DND-41 (cell line): Measurements from ENCODE around the gene PEPD.

Experiments used
- ATAC-seq: fragments of 200-7000 bp; cut with Tn5 transposase; 3 replicates; pipeline ENCODE4 v1.9.1; 2021; ENCODE audit warnings: low read depth; ENCODE audit not compliant: insufficient read depth
- DNase-seq: peaks from one replicate; pipeline ENCODE4 v3.0.0-alpha.2; 2020
- H2AFZ ChIP-seq: 2 replicates; pipeline ENCODE4 v1.6.0; 2012; ENCODE audit warnings: low read depth, low read length
- H3K27ac ChIP-seq: 2 replicates; pipeline ENCODE4 v1.5.1; 2012; ENCODE audit warnings: low read length, inconsistent platforms
- H3K27me3 ChIP-seq: fragments of 200-600 bp; sonication (generic); 2 replicates; pipeline ENCODE4 v1.6.0; 2012; ENCODE audit warnings: low read length, mild to moderate bottlenecking, inconsistent platforms; ENCODE audit not compliant: insufficient read depth, poor library complexity
- H3K36me3 ChIP-seq: 2 replicates; pipeline ENCODE4 v1.5.1; 2012; ENCODE audit warnings: low read length, inconsistent platforms; ENCODE audit not compliant: insufficient read depth
- H3K4me1 ChIP-seq: 2 replicates; pipeline ENCODE4 v1.5.1; 2012; ENCODE audit warnings: mild to moderate bottlenecking, low read length; ENCODE audit not compliant: insufficient read depth
- H3K4me2 ChIP-seq: 2 replicates; pipeline ENCODE4 v1.6.0; 2012; ENCODE audit warnings: mild to moderate bottlenecking, moderate library complexity, low read length, inconsistent platforms; ENCODE audit not compliant: insufficient read depth
- H3K4me3 ChIP-seq, 2 experiments: fragments of 200-600 bp in 1 of 2; shearing (Covaris generic) in 1 of 2; 2 replicates each; pipeline ENCODE4 v1.5.1; 2012 to 2016; ENCODE audit warnings: inconsistent platforms in 2 of 2, low read length in 2 of 2, mild to moderate bottlenecking in 2 of 2, low read depth in 1 of 2, moderate library complexity in 1 of 2
- H3K79me2 ChIP-seq: 2 replicates; pipeline ENCODE4 v1.6.0; 2012; ENCODE audit warnings: low read length, inconsistent platforms; ENCODE audit not compliant: insufficient read depth
- H3K9ac ChIP-seq: 2 replicates; pipeline ENCODE4 v1.6.0; 2012; ENCODE audit warnings: low read depth, mild to moderate bottlenecking, inconsistent platforms, low read length, moderate library complexity
- H3K9me3 ChIP-seq: 2 replicates; pipeline ENCODE4 v1.5.1; 2012; ENCODE audit warnings: low read length, moderate library complexity, mild to moderate bottlenecking, inconsistent platforms; ENCODE audit not compliant: insufficient read depth, severe bottlenecking
- H4K20me1 ChIP-seq: 2 replicates; pipeline ENCODE4 v1.6.0; 2012; ENCODE audit warnings: low read length; ENCODE audit not compliant: insufficient read depth
- EZH2 ChIP-seq: IDR thresholded peaks from 3 replicates; pipeline ENCODE4 v1.6.1; 2012; ENCODE audit warnings: borderline replicate concordance, low read depth, mild to moderate bottlenecking, moderate library complexity, low read length, inconsistent platforms; ENCODE audit not compliant: severe bottlenecking
- TF ChIP-seq, protein P1 (sequence below): IDR thresholded peaks from 2 replicates; pipeline ENCODE4 v1.5.1; 2012; ENCODE audit warnings: borderline replicate concordance, low read length, moderate library complexity, mild to moderate bottlenecking; ENCODE audit not compliant: poor library complexity, severe bottlenecking; ENCODE audit errors: extremely low read depth

PEPD gene

DNA sequence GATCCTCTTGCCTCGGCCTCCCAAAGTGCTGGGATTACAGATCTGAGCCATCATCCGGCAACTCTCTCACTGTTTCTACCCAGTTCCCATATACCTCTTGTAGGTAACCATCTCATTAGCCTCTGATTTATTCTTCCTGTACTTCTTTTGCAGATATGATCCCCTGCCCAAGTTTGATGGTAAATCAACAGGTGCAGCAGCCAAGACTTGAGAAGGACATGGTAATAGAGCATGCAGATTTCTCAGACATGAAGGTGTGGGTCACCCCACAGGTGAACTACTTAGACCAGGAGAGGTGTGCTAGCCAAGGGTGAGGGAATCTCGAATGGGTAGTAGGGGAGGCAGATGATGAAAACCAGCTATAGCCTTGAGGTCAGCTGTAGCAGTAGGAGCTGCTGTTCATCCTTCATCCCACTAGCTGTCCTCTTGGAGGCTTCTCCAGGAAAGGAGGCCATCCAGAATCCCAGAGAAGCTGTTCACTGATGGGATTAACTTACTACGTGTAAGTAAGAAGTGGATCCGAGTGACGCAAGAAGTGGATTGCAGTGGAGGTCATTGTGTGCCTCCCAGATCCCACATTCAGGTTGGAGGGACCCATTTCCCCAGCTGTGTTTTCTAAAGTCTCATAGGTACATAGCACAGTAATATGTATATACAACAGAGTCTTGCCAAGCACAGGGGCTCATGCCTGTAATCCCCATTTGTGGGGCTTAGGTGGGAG, 158.9 kb downstream of the PEPD start:
- no peak overlapping the region for H3K4me2 ChIP-seq
- no peaks in the 10 kb centered on the region for H4K20me1 ChIP-seq
- no peaks in the 10 kb centered on the region for H3K9me3 ChIP-seq
- no peak overlapping the region for H3K9ac ChIP-seq
- no peak overlapping the region for H3K4me3 ChIP-seq
- no peak for TF ChIP-seq EZH2
- TF ChIP-seq, protein P1, sequence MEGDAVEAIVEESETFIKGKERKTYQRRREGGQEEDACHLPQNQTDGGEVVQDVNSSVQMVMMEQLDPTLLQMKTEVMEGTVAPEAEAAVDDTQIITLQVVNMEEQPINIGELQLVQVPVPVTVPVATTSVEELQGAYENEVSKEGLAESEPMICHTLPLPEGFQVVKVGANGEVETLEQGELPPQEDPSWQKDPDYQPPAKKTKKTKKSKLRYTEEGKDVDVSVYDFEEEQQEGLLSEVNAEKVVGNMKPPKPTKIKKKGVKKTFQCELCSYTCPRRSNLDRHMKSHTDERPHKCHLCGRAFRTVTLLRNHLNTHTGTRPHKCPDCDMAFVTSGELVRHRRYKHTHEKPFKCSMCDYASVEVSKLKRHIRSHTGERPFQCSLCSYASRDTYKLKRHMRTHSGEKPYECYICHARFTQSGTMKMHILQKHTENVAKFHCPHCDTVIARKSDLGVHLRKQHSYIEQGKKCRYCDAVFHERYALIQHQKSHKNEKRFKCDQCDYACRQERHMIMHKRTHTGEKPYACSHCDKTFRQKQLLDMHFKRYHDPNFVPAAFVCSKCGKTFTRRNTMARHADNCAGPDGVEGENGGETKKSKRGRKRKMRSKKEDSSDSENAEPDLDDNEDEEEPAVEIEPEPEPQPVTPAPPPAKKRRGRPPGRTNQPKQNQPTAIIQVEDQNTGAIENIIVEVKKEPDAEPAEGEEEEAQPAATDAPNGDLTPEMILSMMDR = no peak
- ATAC-seq (no peak), DNase-seq (no peak)
- no peaks in the 10 kb centered on the region for H3K79me2 ChIP-seq
- H2AFZ ChIP-seq = no peak overlapping the region
- H3K27ac ChIP-seq = no peak overlapping the region
- H3K4me1 ChIP-seq = no peaks in the 10 kb centered on the region
- peaks cover 10% of the 10 kb centered on the region for H3K27me3 ChIP-seq
- no peaks in the 10 kb centered on the region for H3K36me3 ChIP-seq

DNA sequence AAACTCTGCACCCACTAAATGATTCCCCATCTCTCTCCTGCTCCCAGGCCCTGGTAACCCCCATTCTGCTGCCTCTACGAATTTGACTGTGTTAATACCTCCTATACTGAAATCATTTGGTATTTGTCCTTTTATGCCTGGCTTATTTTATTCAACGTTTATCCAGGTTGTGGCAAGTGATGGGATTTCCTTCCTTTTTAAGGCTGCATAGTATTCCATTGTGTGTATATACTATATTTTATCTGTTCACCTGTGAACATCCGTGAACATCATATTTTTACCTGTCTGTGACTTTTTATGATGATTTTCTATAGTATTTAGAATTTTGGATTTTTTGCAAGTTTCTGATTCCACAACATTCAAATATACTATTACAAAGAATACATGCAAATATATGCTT, 162.0 kb downstream of the PEPD start:
- Histone ChIP-seq H3K79me2 (no peaks in the 10 kb centered on the region), H3K4me3 (no peak overlapping the region), H3K36me3 (no peaks in the 10 kb centered on the region), H4K20me1 (no peaks in the 10 kb centered on the region), H2AFZ (no peak overlapping the region), H3K27me3 (peaks cover 6% of the 10 kb centered on the region), H3K4me1 (no peaks in the 10 kb centered on the region), H3K9me3 (no peaks in the 10 kb centered on the region), H3K27ac (no peak overlapping the region), H3K4me2 (no peak overlapping the region), H3K9ac (no peak overlapping the region)
- ATAC-seq (no peak), DNase-seq (no peak)
- TF ChIP-seq, protein P1 = no peak
- no peak for TF ChIP-seq EZH2

DNA sequence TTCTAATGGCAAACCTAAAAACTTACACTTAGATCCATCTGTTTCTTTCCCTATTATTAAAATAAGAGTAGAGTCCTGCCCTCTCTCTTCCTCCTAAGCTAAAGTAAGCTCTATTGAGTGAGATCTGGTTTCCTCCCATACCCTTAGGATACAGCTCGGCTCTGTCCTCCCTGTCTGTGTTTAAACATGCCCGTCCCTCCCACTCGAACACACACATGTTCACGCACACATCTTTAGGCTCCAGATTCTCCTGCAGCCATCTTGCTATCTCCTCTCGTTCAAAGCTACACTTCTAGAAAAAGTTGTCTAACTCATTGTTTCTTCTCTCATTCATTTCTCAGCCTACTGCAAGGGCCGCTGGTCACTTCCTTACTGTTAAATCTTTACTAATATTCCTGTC, 163.2 kb downstream of the PEPD start:
- H2AFZ ChIP-seq = no peak overlapping the region
- H3K4me3 ChIP-seq = no peak overlapping the region
- no peak for DNase-seq
- no peaks in the 10 kb centered on the region for H3K79me2 ChIP-seq
- no peak overlapping the region for H3K4me2 ChIP-seq
- no peaks in the 10 kb centered on the region for H4K20me1 ChIP-seq
- no peak for TF ChIP-seq EZH2
- TF ChIP-seq, protein P1 = no peak
- H3K9ac ChIP-seq = no peak overlapping the region
- H3K4me1 ChIP-seq = no peaks in the 10 kb centered on the region
- no peaks in the 10 kb centered on the region for H3K36me3 ChIP-seq
- H3K27ac ChIP-seq = no peak overlapping the region
- H3K9me3 ChIP-seq = no peaks in the 10 kb centered on the region
- ATAC-seq = no peak
- H3K27me3 ChIP-seq = peaks cover 6% of the 10 kb centered on the region

DNA sequence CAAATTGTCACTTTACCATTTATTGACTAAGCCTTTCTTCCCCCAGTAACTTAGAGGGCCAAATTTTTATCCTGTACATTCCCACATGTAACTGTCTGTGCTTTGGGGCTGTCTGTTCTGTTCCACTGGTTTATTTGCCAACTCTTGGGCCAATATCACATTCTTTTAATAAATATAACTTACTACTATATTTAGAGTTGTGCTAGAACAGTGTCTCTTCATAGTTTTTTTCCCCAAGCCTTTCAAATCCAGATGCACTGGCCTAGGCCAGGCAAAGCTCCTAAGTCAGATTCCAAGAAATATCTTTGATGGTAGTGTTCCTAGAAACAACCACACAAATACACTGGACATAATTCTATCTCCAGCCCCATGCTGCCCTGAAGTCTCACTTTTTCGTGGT, 164.0 kb downstream of the PEPD start:
- Histone ChIP-seq H3K27me3 (peaks cover 6% of the 10 kb centered on the region), H3K4me3 (no peak overlapping the region), H3K9ac (no peak overlapping the region), H3K27ac (no peak overlapping the region), H3K9me3 (no peaks in the 10 kb centered on the region), H2AFZ (no peak overlapping the region), H4K20me1 (no peaks in the 10 kb centered on the region), H3K4me2 (no peak overlapping the region), H3K36me3 (no peaks in the 10 kb centered on the region), H3K4me1 (no peaks in the 10 kb centered on the region), H3K79me2 (no peaks in the 10 kb centered on the region)
- no peak for DNase-seq
- TF ChIP-seq, protein P1 = no peak
- no peak for TF ChIP-seq EZH2
- no peak for ATAC-seq
